Common myeloid progenitor, CD34-positive (primary cell): ENCODE results near the gene TMEM120B.
A peak's percentile ranks its signal among the peaks of the same experiment; 100 is the strongest.
"Not testable (repeated sequence)": the region's sequence is repeated elsewhere in the genome, so short reads cannot be mapped to it uniquely, and the experiment has no call there.

Experiments
- CTCF ChIA-PET: fragments of 350-600 bp; sonication (Branson Sonifier 250); formaldehyde crosslinking; loops from one replicate; lab custom pipeline; 2021; ENCODE audit warnings: antibody characterized with exemption; lab: Charles Lee
- POLR2A ChIA-PET: fragments of 350-600 bp; sonication (Branson Sonifier 250); formaldehyde crosslinking; loops from one replicate; lab custom pipeline; 2021; ENCODE audit warnings: antibody characterized with exemption; lab: Charles Lee
- DNase-seq, 3 donors: peaks; one replicate each; pipeline versions ENCODE4 v3.0.0 to v3.0.0-alpha.2; 2013
- H3K27ac ChIP-seq, 2 experiments: 1 replicate in 1 of 2; 2 replicates in 1 of 2; pipeline ENCODE4 v1.7.0; 2013; ENCODE audit warnings: inconsistent platforms in 2 of 2, low read length in 2 of 2, mild to moderate bottlenecking in 2 of 2, low read depth in 1 of 2, moderate library complexity in 1 of 2; ENCODE audit not compliant: severe bottlenecking in 2 of 2, insufficient read depth in 1 of 2, poor library complexity in 1 of 2
- H3K27me3 ChIP-seq, 5 experiments: replicated peaks in 2 of 5; 1 replicate in 3 of 5; 2 replicates in 2 of 5; pipeline versions ENCODE4 v1.6.1 to v1.7.0; 2013; ENCODE audit warnings: low read length in 4 of 5, mild to moderate bottlenecking in 2 of 5, moderate library complexity in 2 of 5, inconsistent platforms in 1 of 5; ENCODE audit not compliant: insufficient read depth in 5 of 5, control insufficient read depth in 4 of 5
- H3K36me3 ChIP-seq, 4 experiments: 1 replicate in 2 of 4; 2 replicates in 2 of 4; pipeline versions ENCODE4 v1.6.1 to v1.7.0; 2013; ENCODE audit warnings: low read length in 3 of 4, control low read depth in 1 of 4, mild to moderate bottlenecking in 1 of 4; ENCODE audit not compliant: control insufficient read depth in 4 of 4, insufficient read depth in 4 of 4
- H3K4me1 ChIP-seq, 4 experiments: 1 replicate in 3 of 4; 2 replicates in 1 of 4; pipeline versions ENCODE4 v1.6.1 to v1.7.1; 2013; ENCODE audit warnings: low read length in 3 of 4, mild to moderate bottlenecking in 3 of 4, control low read depth in 1 of 4, inconsistent platforms in 1 of 4, moderate library complexity in 1 of 4; ENCODE audit not compliant: control insufficient read depth in 4 of 4, insufficient read depth in 4 of 4; ENCODE audit errors: control extremely low read depth in 1 of 4
- H3K4me3 ChIP-seq, 7 experiments: 1 replicate in 4 of 7; 2 replicates in 3 of 7; pipeline versions ENCODE4 v1.5.1 to v1.7.0; 2013; ENCODE audit warnings: mild to moderate bottlenecking in 7 of 7, low read length in 6 of 7, moderate library complexity in 6 of 7, inconsistent platforms in 2 of 7, low read depth in 2 of 7, control low read depth in 1 of 7; ENCODE audit not compliant: insufficient read depth in 4 of 7, control insufficient read depth in 1 of 7; ENCODE audit errors: extremely low read depth in 1 of 7
- H3K9me3 ChIP-seq, 5 experiments: 1 replicate in 4 of 5; 2 replicates in 1 of 5; pipeline versions ENCODE4 v1.6.1 to v1.7.1; 2013; ENCODE audit warnings: low read length in 4 of 5, mild to moderate bottlenecking in 2 of 5, inconsistent platforms in 1 of 5, low read depth in 1 of 5, moderate library complexity in 1 of 5; ENCODE audit not compliant: control insufficient read depth in 4 of 5, insufficient read depth in 2 of 5; ENCODE audit errors: control extremely low read depth in 1 of 5
- WGBS: methylation state at CpG from one replicate; pipeline ENCODE4 v1.1.5; 2013; ENCODE audit not compliant: insufficient coverage; 5-methylcytosine and 5-hydroxymethylcytosine counted together

The TMEM120B gene

GRCh38 chr12:121693155-121693687 is 19.3 kb upstream of the TMEM120B start:
- Histone ChIP-seq H3K27me3 (no peaks in the 10 kb centered on the region), H3K36me3 (no peaks in the 10 kb centered on the region), H3K4me3 (no peak overlapping the region), H3K27ac (no peak overlapping the region), H3K4me1 (peaks cover 0 to 3% (median 0%) of the 10 kb centered on the region in 4 experiments), H3K9me3 (no peaks in the 10 kb centered on the region)
- WGBS = 95% methylated on average over 5 of the region's 7 CpGs
- no peak for DNase-seq
- ChIA-PET CTCF (interaction anchor here (1.0 to 2.8 kb wide), 10 partner anchors 9 to 194 kb away, joined by 3 to 37 read pairs (median 6); partner anchors contain the start of gene RHOF), POLR2A (no interaction called here)

DNA sequence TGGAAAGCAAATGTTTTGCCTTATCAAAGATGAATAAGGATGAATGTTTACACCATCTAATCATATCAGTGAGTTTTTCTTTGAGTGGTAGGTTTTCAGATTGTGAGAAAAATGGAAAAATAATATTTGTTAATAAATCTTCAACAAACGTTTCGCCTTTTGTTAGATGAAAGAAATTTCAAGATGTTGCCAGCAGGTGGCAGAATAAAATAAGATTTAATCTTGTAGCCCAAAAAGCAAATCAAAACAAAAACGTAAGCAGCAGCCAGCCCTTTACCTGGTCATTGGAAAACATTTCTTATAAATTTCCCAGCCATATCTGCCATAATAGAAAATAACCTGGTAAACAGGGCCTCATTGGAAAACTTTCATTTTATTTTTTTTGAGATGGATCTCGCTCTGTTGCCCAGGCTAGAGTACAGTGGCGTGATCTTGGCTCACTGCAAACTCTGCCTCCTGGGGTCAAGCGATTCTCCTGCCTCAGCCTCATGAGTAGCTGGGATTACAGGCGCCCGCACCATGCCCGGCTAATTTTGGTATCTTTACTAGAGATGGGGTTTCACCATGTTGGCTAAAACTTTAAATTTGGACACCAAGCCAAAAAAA is 15.4 kb upstream of the TMEM120B start:
- ChIA-PET CTCF (interaction anchor here (0.7 to 7.5 kb wide), 11 partner anchors 8 to 114 kb away, joined by 3 to 58 read pairs (median 3); partner anchors contain the start of genes RHOF and TMEM120B), POLR2A (interaction anchor here (1.0 kb wide), 1 partner anchor 82 kb away, joined by 3 read pairs; no protein-coding TSS in a partner anchor)
- peak; percentile 58 to 75 (median 60) for DNase-seq
- H3K36me3 ChIP-seq = no peaks in the 10 kb centered on the region
- H3K4me3 ChIP-seq = no peak overlapping the region
- peaks cover 0 to 3% (median 0%) of the 10 kb centered on the region in 4 experiments for H3K4me1 ChIP-seq
- H3K27ac ChIP-seq = no peak overlapping the region
- no peaks in the 10 kb centered on the region for H3K9me3 ChIP-seq
- no peaks in the 10 kb centered on the region for H3K27me3 ChIP-seq
- 73% methylated on average over 6 of the region's 9 CpGs for WGBS

DNA sequence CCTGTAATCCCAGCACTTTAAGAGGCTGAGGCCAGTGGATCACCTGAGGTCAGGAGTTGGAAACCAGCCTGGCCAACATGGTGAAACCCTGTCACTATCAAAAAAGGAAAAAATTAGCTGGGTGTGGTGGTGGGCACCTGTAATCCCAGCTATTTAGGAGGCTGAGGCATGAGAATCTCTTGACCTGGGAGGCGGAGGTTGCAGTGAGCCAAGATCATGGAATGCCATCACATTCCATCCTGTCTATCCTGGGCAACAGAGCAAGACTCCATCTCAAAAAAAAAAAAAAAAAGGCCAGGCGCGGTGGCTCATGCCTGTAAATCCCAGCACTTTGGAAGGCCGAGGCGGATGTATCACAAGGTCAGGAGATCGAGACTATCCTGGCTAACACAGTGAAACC is 14.7 kb upstream of the TMEM120B start:
- 100% methylated on average over 3 of the region's 6 CpGs for WGBS
- not testable (repeated sequence) for H3K36me3 ChIP-seq, H3K4me3 ChIP-seq, DNase-seq, H3K27ac ChIP-seq, H3K9me3 ChIP-seq, H3K4me1 ChIP-seq, H3K27me3 ChIP-seq
- ChIA-PET POLR2A (interaction anchor here (1.0 kb wide), 1 partner anchor 81 kb away, joined by 3 read pairs; no protein-coding TSS in a partner anchor), CTCF (interaction anchor here (0.6 to 7.5 kb wide), 10 partner anchors 9 to 181 kb away, joined by 3 to 58 read pairs (median 3); partner anchors contain the start of genes RHOF and TMEM120B)

GRCh38 chr12:121701667-121702277 is 10.8 kb upstream of the TMEM120B start:
- WGBS = 95% methylated on average over 3 of the region's 3 CpGs
- ChIA-PET POLR2A (interaction anchor here (0.5 to 0.6 kb wide), 2 partner anchors 13 to 101 kb away, joined by 3 to 5 read pairs; no protein-coding TSS in a partner anchor), CTCF (interaction anchor here (0.9 to 7.5 kb wide), 11 partner anchors 9 to 93 kb away, joined by 3 to 58 read pairs (median 3); partner anchors contain the start of genes RHOF and TMEM120B)
- DNase-seq = no peak
- Histone ChIP-seq H3K27ac (no peak overlapping the region), H3K4me1 (peaks cover 0 to 3% (median 0%) of the 10 kb centered on the region in 4 experiments), H3K4me3 (no peak overlapping the region), H3K9me3 (peaks cover 0 to 3% (median 0%) of the 10 kb centered on the region in 5 experiments), H3K36me3 (no peaks in the 10 kb centered on the region), H3K27me3 (no peaks in the 10 kb centered on the region)

DNA sequence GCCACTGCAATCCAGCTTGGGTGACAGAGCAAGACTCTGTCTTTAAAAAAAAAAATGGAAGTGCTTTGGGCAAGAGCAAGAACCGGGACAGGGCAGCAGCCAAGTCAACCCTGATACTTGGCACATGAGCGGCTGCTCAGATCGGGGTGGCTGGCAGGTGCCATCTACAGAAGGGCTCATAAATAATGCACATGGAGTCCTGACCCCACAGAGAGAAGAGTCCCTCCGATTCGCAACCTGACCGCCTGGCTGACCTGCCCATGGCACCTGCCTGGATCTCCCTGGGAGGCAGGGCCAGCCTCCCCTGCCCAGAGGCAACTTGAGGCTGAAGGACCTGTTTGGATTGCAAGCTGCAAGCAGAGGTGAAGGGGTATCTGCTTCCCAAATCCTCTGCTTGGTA is 9.6 kb upstream of the TMEM120B start:
- Histone ChIP-seq H3K36me3 (no peaks in the 10 kb centered on the region), H3K4me3 (no peak overlapping the region), H3K9me3 (peaks cover 0 to 3% (median 0%) of the 10 kb centered on the region in 5 experiments), H3K27ac (no peak overlapping the region), H3K27me3 (no peaks in the 10 kb centered on the region), H3K4me1 (no peaks in the 10 kb centered on the region)
- 100% methylated on average over 6 of the region's 6 CpGs for WGBS
- no peak for DNase-seq
- CTCF ChIA-PET = interaction anchor here (1.0 to 7.5 kb wide), 4 partner anchors 9 to 91 kb away, joined by 3 to 58 read pairs (median 30); partner anchors contain the start of genes RHOF and TMEM120B
- POLR2A ChIA-PET = interaction anchor here (0.7 kb wide), 1 partner anchor 8 kb away, joined by 3 read pairs; no protein-coding TSS in a partner anchor

- H3K27me3 ChIP-seq = no peaks in the 10 kb centered on the region
- ChIA-PET CTCF (interaction anchor here (0.8 kb wide), 1 partner anchor 91 kb away, joined by 3 read pairs; no protein-coding TSS in a partner anchor), POLR2A (no interaction called here)
- no peak overlapping the region for H3K4me3 ChIP-seq
- no peaks in the 10 kb centered on the region for H3K36me3 ChIP-seq
- H3K9me3 ChIP-seq = peaks cover 0 to 3% (median 0%) of the 10 kb centered on the region in 5 experiments
- DNase-seq = no peak
- no peak overlapping the region for H3K27ac ChIP-seq
- H3K4me1 ChIP-seq = peaks cover 0 to 6% (median 2%) of the 10 kb centered on the region in 4 experiments
Measured at GRCh38 chr12:121705514-121705913, 7.0 kb upstream of the TMEM120B start.
